Measurements from ENCODE around the gene SUPT4H1. TPM values are rescaled to one million over a fixed set of nuclear protein-coding genes. Genes with fewer than 3 reads are reported as not detected.

The SUPT4H1 gene
- total and polyA plus RNA-seq, 9 donors: 64.8 to 107 (median 87.7) TPM

GRCh38 chr17:58354541-58355216 is 2.7 kb upstream of the SUPT4H1 start:
- no peaks in the 10 kb centered on the region for H3K9me3 ChIP-seq (replicated peaks; ENCODE audit: control insufficient read depth, low read depth, low read length)
- H3K36me3 ChIP-seq (ENCODE audit: control insufficient read depth, insufficient read depth, low read length): peaks cover 1% of the 10 kb centered on the region
- no peak overlapping the region for H3K4me3 ChIP-seq (ENCODE audit: low read length)
- 49% methylated on average over 4 of the region's 6 CpGs for WGBS (ENCODE audit: insufficient coverage)
- no peak overlapping the region for H3K27ac ChIP-seq (ENCODE audit: low read length)
- no peaks in the 10 kb centered on the region for H3K27me3 ChIP-seq (ENCODE audit: control insufficient read depth, insufficient read depth, low read length)
- H3K4me1 ChIP-seq (ENCODE audit: control insufficient read depth, insufficient read depth, low read length): peaks cover 10% of the 10 kb centered on the region
- DNase-seq: no peak

GRCh38 chr17:58353389-58353825 is 1.4 kb upstream of the SUPT4H1 start:
- peak overlapping the region; percentile 88 for H3K27ac ChIP-seq (ENCODE audit: low read length)
- no peak for DNase-seq
- H3K36me3 ChIP-seq (ENCODE audit: control insufficient read depth, insufficient read depth, low read length): peaks cover 11% of the 10 kb centered on the region
- no peaks in the 10 kb centered on the region for H3K27me3 ChIP-seq (ENCODE audit: control insufficient read depth, insufficient read depth, low read length)
- no peak overlapping the region for H3K4me3 ChIP-seq (ENCODE audit: low read length)
- no peaks in the 10 kb centered on the region for H3K9me3 ChIP-seq (replicated peaks; ENCODE audit: control insufficient read depth, low read depth, low read length)
- 80% methylated on average over 1 of the region's 4 CpGs for WGBS (ENCODE audit: insufficient coverage)
- peaks cover 10% of the 10 kb centered on the region for H3K4me1 ChIP-seq (ENCODE audit: control insufficient read depth, insufficient read depth, low read length)

- 1% methylated on average over 11 of the region's 26 CpGs for WGBS (ENCODE audit: insufficient coverage)
- no peaks in the 10 kb centered on the region for H3K27me3 ChIP-seq (ENCODE audit: control insufficient read depth, insufficient read depth, low read length)
- DNase-seq: peak; percentile 80
- peak overlapping the region; percentile 99 for H3K4me3 ChIP-seq (ENCODE audit: low read length)
- H3K4me1 ChIP-seq (ENCODE audit: control insufficient read depth, insufficient read depth, low read length): peaks cover 10% of the 10 kb centered on the region
- no peaks in the 10 kb centered on the region for H3K9me3 ChIP-seq (replicated peaks; ENCODE audit: control insufficient read depth, low read depth, low read length)
- peaks cover 18% of the 10 kb centered on the region for H3K36me3 ChIP-seq (ENCODE audit: control insufficient read depth, insufficient read depth, low read length)
- peak overlapping the region; percentile 88 for H3K27ac ChIP-seq (ENCODE audit: low read length)
Observed at GRCh38 chr17:58352596-58353388, 791 bp upstream of the SUPT4H1 start.

- Histone ChIP-seq H3K4me1 (ENCODE audit: control insufficient read depth, insufficient read depth, low read length) (peaks cover 10% of the 10 kb centered on the region), H3K36me3 (ENCODE audit: control insufficient read depth, insufficient read depth, low read length) (peaks cover 34% of the 10 kb centered on the region), H3K27ac (ENCODE audit: low read length) (no peak overlapping the region), H3K27me3 (ENCODE audit: control insufficient read depth, insufficient read depth, low read length) (no peaks in the 10 kb centered on the region), H3K9me3 (replicated peaks; ENCODE audit: control insufficient read depth, low read depth, low read length) (no peaks in the 10 kb centered on the region), H3K4me3 (ENCODE audit: low read length) (peak overlapping the region; percentile 99)
- no CpG with 5 or more reads among the region's 4 CpGs for WGBS (ENCODE audit: insufficient coverage)
- no peak for DNase-seq
Observed at GRCh38 chr17:58351182-58351581, 819 bp downstream of the SUPT4H1 start.

- H3K4me1 ChIP-seq (ENCODE audit: control insufficient read depth, insufficient read depth, low read length): peaks cover 14% of the 10 kb centered on the region
Observed at GRCh38 chr17:58348038-58348437, 4.0 kb downstream of the SUPT4H1 start.

GRCh38 chr17:58345500-58345899 is 6.5 kb downstream of the SUPT4H1 start:
- Histone ChIP-seq H3K9me3 (replicated peaks; ENCODE audit: control insufficient read depth, low read depth, low read length) (no peaks in the 10 kb centered on the region), H3K4me3 (ENCODE audit: low read length) (no peak overlapping the region), H3K36me3 (ENCODE audit: control insufficient read depth, insufficient read depth, low read length) (peaks cover 60% of the 10 kb centered on the region), H3K4me1 (ENCODE audit: control insufficient read depth, insufficient read depth, low read length) (peaks cover 7% of the 10 kb centered on the region), H3K27ac (ENCODE audit: low read length) (no peak overlapping the region), H3K27me3 (ENCODE audit: control insufficient read depth, insufficient read depth, low read length) (no peaks in the 10 kb centered on the region)
- WGBS (ENCODE audit: insufficient coverage): 83% methylated on average over 3 of the region's 4 CpGs
- no peak for DNase-seq

More at GRCh38 chr17:58348038-58348437, 4.0 kb downstream of the SUPT4H1 start:
- DNase-seq: no peak
- no CpG with 5 or more reads among the region's 1 CpG for WGBS (ENCODE audit: insufficient coverage)
- no peak overlapping the region for H3K27ac ChIP-seq (ENCODE audit: low read length)
- no peak overlapping the region for H3K4me3 ChIP-seq (ENCODE audit: low read length)
- H3K9me3 ChIP-seq (replicated peaks; ENCODE audit: control insufficient read depth, low read depth, low read length): no peaks in the 10 kb centered on the region
- H3K36me3 ChIP-seq (ENCODE audit: control insufficient read depth, insufficient read depth, low read length): peaks cover 60% of the 10 kb centered on the region
- H3K27me3 ChIP-seq (ENCODE audit: control insufficient read depth, insufficient read depth, low read length): no peaks in the 10 kb centered on the region

- H3K4me3 ChIP-seq (ENCODE audit: low read length): no peak overlapping the region
Observed at GRCh38 chr17:58344791-58345157, 7.2 kb downstream of the SUPT4H1 start.

GRCh38 chr17:58344047-58344790 is 7.8 kb downstream of the SUPT4H1 start:
- Histone ChIP-seq H3K27me3 (ENCODE audit: control insufficient read depth, insufficient read depth, low read length) (no peaks in the 10 kb centered on the region), H3K36me3 (ENCODE audit: control insufficient read depth, insufficient read depth, low read length) (peaks cover 55% of the 10 kb centered on the region), H3K4me1 (ENCODE audit: control insufficient read depth, insufficient read depth, low read length) (peaks cover 10% of the 10 kb centered on the region), H3K9me3 (replicated peaks; ENCODE audit: control insufficient read depth, low read depth, low read length) (no peaks in the 10 kb centered on the region), H3K27ac (ENCODE audit: low read length) (peak overlapping the region; percentile 25), H3K4me3 (ENCODE audit: low read length) (no peak overlapping the region)
- peak; percentile 67 for DNase-seq
- WGBS (ENCODE audit: insufficient coverage): 63% methylated on average over 8 of the region's 9 CpGs

More at GRCh38 chr17:58344791-58345157, 7.2 kb downstream of the SUPT4H1 start:
- WGBS (ENCODE audit: insufficient coverage): no CpG with 5 or more reads among the region's 2 CpGs
- peaks cover 7% of the 10 kb centered on the region for H3K4me1 ChIP-seq (ENCODE audit: control insufficient read depth, insufficient read depth, low read length)
- H3K9me3 ChIP-seq (replicated peaks; ENCODE audit: control insufficient read depth, low read depth, low read length): no peaks in the 10 kb centered on the region
- H3K27me3 ChIP-seq (ENCODE audit: control insufficient read depth, insufficient read depth, low read length): no peaks in the 10 kb centered on the region
- peaks cover 60% of the 10 kb centered on the region for H3K36me3 ChIP-seq (ENCODE audit: control insufficient read depth, insufficient read depth, low read length)
- DNase-seq: no peak
- H3K27ac ChIP-seq (ENCODE audit: low read length): peak overlapping the region; percentile 25

GRCh38 chr17:58343131-58343530 is 8.9 kb downstream of the SUPT4H1 start:
- Histone ChIP-seq H3K27ac (ENCODE audit: low read length) (no peak overlapping the region), H3K36me3 (ENCODE audit: control insufficient read depth, insufficient read depth, low read length) (peaks cover 46% of the 10 kb centered on the region), H3K27me3 (ENCODE audit: control insufficient read depth, insufficient read depth, low read length) (peaks cover 1% of the 10 kb centered on the region), H3K9me3 (replicated peaks; ENCODE audit: control insufficient read depth, low read depth, low read length) (no peaks in the 10 kb centered on the region), H3K4me1 (ENCODE audit: control insufficient read depth, insufficient read depth, low read length) (peaks cover 21% of the 10 kb centered on the region), H3K4me3 (ENCODE audit: low read length) (no peak overlapping the region)
- no peak for DNase-seq
- WGBS (ENCODE audit: insufficient coverage): no CpG with 5 or more reads among the region's 4 CpGs

Data from muscle of leg (tissue), 11 donors.